Stimulated activated CD4-positive, alpha-beta T cell treated with anti-CD3 and anti-CD28 coated beads, Interleukin-12 subunit alpha, Interleukin-12 subunit beta, amount 100 ng/mL, for 4 hours (primary cell): ENCODE results near the gene MYO1D.
"Not testable (repeated sequence)": the region's sequence is repeated elsewhere in the genome, so short reads cannot be mapped to it uniquely, and the experiment has no call there.

ENCODE experiments used
- DNase-seq: peaks from one replicate; pipeline ENCODE4 v3.0.0-alpha.2; 2020

Gene MYO1D

DNA sequence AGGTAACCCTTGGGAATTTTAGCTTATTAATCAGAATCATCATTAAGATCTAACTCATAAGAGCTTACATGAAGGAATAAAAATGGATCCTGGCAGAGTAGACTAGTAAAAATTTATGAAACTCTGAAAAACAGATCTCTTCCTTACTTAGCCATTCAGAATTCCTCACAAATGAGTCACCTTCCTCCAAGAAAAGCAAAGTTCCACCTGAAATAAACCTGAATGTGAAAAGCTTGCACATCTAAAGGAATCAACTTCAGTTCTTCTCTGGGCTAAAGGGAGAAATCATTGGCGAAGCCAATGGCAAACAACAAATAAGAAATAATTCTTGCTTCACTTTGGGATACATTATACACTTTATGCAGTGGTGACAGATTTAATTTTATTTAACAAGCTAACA lies 22.7 kb downstream of the MYO1D start:
- DNase-seq, result no peak

DNA sequence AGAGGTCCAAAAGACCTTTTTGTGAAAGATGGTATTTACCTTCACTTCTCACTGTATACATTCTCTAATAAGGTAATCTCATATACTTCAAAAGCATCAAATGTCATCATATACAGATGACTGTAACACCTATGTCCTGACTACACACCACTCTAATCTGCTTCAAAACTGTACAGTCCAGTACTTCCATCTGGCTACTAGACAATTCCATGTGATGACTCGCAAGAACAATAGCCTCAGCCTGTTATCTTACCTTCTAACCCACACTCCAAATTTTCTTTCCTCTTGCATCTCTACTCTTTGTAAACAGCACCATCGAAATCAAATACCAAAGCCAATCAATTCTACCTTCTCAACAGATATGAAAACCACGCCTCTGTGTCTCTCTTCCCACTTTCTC lies 24.1 kb downstream of the MYO1D start:
- no peak for DNase-seq

DNA sequence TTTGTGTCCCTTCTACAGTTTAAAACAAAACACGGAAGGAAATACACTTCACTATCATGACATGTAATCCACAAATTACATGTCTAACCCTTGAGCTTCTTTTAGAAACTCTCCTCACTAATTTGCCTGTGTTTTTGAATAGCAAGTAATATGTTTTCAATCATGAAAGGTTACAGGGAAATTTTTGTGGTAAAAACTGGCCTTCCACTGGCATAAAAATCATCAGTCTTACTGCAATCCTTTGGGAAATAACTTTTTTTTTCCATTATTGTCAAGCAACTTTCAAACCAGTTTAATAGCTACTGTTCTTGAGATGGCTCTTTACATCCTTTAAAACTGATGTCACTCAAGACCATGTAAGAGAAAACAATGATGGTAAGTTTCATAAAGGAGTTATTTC lies 27.0 kb downstream of the MYO1D start:
- DNase-seq, result no peak

DNA sequence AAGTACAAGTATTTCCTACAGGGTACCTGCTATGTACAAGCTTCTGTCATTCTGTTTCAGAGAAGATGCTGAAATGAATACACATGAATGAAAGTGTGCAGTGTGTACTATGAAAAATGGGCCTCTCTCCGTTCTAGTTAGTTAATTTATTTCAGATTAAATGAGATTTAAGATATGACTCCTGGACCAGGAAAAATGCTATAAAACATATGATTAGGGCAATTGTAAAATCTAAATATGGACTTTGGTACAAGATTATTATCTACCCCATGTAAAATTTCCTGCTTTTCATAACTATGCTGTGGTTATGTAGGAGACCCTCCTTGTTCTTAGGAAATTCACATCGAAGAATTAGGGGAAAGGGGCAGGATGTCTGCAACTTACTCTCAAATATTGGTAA lies 28.9 kb downstream of the MYO1D start:
- DNase-seq, result no peak

DNA sequence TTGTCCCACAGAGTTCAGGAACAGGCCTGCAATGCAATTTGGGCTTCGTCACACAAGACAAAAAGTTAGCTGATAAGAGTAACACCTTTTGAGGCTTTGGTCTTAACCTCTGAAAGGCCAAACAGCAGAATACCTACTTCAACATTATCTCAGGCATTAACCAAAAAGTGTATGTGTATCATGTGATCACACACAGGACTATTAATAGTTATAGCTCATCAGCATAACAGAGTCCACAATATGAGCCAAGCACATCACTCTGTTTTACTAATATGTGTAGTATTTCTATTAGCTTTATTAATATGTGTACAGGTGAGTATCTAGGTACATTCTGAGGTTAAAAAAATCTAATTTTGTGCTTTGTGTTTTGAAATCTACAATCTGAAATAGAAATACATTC lies 30.8 kb downstream of the MYO1D start:
- DNase-seq, result no peak

DNA sequence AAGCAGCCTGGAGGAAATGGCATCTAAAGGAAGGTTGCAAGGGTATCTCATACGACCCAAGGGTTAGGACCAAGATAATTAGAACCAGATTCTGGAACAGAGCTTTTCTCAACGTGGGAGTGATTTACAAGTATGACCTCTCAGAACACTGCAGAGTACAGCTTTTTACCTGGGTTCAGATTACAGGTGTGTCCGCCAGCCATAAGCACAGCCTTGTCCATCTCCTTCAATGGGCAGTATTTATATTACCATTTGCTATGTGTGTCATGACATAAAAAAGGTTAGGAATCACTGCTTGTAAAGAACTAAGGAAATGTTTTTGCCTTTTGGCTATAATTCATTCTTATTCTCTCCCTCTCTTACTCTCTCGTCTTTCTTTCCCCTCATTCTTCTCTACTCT lies 36.7 kb downstream of the MYO1D start:
- no peak for DNase-seq

DNA sequence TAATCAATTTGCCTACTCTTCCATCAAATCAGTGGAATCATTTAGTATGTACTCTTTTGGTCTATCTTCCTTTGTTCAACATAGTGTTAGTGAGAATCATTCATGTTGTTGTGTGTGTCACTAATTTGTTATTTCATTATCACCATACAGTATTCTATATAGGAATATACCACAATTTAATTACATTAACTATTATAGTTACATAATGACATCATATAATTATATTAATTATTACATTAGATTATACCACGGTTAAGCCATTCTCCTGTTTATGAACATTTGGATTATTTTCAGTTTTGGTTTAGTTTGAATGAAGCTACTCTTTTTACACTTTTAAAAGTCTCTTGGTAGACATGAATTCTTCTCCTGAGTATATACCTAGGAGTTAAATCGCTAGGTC lies 40.4 kb downstream of the MYO1D start:
- no peak for DNase-seq

DNA sequence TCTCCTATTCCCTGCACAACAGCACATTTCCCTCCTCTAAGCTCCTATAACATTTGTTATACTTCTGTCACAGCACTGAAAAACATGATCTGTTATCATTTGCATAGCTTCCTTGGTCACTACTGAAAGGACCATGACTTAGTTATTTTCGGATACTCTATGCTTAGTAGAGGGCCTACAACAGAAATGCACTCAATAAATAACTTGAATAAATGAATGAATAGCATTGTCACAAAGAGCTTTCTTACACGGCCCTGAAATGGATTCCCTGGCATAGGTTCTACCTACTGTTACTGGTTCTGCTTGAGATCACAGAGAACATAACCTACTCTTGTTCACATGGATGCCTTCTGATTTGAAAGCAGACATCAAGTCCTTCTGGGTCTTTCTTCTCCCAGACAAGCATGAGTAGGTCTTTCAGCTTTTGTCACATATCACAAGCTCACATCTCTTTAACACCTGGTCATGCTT lies 41.6 kb downstream of the MYO1D start:
- DNase-seq, result no peak

DNA sequence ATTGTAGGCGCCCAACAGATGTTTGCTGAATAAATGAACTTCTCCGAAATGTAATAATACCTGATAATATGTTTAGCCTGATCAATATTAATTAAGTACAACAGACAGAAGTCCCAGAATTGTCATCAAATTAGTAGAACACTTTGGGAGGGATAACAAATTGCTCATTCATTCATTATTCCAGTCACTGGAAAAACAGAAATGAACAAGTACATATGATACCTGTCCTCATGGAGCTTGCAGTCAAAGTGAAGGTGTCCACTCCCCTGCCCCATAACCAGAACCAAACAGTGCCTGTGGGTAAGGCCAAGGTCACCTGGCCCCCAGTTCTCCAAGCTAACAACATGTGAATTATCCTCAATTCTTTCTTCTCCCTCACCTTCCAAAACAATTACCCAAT lies 42.8 kb downstream of the MYO1D start:
- no peak for DNase-seq

DNA sequence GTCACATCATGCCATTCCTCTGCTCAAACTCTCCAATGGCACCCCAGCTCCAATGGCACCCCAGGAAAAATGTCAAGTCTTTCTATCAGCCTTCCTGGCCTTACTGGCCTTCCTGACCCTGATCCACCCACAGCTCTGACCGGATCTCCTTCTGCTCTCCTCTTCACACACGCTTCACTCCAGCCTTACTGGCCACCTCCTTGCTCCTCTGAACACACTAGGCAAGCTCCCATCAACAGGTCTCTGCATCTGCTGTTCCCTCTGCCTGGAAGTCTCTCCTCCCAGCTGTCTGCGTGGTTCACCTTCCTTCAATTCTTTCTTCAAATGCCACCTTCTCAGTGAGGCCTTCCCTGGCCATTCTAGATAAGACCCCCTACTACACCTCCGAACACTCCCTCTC lies 43.4 kb downstream of the MYO1D start:
- no peak for DNase-seq

DNA sequence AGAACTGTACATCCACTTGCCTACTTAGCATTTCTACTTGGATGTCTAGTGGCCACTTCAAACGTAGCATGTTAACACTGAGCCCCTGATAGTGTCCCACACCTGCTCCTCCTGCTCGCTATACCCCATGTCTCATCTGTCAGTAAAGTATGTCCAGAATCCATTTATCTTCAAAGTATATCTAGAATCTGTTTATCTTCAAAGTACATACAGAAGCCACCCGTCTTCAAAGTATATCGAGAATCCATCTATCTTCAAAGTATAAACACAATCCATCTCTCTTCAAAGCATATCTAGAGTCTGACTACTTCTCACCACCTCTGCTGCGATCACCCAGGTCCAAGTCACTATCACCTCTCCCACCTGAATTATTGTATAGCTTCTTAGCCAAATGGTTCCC lies 43.8 kb downstream of the MYO1D start:
- no peak for DNase-seq

DNA sequence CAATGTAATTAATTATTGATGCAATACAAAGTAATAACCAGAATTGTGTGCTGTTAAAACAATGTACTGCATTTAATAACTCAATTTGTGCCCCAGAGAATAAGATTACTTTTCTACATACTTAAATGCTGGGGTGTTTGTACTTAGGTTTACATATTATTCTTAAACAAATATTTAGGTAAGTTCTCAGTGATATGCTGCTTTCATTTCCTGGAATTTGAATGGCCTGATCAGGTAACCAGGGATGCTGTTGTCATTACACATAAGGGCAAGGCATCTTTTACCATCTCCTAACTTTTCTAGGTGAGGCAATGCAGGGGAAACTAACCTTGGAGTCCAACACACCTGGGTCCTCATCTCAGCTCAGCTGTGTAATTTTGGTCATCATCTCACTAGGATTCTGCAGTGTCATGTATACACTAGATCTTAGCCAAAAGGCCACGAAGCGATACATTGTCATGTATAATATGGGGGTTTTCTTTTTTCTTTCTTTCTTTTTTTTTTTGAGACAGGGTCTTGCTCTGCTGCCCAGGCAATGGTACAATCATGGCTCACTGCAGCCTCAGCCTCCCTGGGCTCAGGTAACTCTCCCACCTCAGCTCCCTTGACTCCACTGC lies 45.2 kb downstream of the MYO1D start:
- no peak for DNase-seq

DNA sequence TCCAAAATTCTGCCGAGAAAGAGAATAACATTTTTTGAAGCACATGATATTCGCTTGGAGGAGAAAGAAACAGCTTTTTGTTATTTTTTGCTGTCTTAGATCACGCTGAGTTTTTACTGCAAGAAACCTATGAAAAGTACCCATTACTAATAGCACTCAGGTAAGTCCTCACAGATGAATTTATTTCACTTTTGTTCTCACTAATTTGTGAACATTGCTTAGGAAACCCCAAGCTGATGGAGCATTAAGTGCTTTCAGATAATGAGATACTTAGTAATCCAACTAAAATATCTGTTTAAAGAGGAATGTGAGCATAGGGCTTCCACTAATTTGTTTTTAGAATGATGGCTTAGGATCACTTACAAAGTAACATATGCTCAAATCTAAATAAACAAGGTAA lies 45.7 kb downstream of the MYO1D start:
- DNase-seq, result no peak

DNA sequence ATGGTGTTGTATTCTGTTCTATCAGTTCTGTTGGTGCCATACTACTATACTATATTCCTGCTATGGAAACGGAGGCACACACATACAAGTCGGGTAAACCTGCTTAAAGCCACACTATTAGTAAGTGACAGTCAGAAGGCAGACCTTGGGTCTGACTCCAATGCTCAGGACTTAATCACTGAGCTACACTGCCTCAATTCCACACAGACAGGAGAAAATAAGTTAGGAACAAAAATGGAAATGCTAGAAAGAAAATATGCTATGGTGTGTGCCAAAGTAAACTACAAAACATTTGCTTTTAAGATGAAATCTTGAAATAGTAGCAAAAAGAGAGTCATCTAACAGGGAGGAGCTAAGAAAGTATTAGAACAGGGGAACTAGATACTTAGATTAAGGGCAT lies 48.1 kb downstream of the MYO1D start:
- DNase-seq, result no peak

DNA sequence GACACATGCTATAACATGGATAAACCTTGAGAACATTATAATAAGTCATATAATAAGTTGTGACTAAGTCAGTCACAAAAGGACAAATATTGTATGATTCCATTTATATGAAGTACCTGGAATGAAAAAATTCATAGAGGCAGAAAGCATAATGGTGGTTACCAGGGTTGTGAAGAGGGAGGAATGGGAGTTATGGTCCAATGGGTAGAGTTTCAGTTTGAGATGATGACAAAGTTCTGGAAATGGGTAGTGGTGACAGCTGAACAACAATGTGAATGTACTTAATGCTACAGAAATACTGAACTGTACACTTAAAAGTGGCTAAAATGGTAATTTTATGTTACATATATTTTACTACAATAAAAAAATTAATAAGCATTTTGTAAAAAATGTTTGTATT lies 49.7 kb downstream of the MYO1D start:
- no peak for DNase-seq

DNA sequence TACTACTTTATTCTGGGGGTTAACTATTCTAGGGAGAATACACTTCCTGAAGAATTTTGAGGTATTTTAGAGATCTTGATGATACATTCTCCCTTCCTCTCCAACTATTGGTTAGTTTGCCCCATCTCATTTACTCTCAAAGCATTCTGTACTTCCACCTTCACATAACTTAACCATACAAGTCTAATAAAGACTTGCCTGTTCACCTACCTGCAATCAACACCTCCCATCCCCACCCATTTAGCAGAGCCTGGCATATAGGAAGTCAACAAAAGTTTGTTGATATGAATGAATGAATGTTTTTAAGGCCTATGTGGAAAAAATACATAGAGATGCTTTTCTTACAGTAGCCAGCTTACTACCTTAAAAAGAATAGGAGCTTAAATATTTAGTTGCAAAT lies 50.8 kb downstream of the MYO1D start:
- no peak for DNase-seq

DNA sequence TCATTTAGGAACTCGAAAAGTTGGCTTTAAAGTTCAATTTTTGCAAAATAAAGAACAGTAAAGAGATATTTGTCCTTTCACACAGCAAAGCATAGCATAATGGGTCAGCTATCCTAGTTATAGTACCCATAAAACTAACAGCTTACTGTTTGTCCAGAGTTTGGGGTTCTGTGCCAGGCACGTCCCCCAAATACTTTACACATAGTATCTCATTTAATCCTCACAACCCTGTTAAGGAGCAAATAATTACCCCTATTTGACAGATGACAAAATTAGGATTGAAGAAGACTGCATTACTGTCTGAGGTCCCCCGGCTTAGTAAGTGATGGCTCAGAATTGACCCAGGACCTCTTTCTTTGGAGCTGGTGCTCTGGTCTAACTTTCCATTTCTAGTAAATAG lies 52.6 kb downstream of the MYO1D start:
- DNase-seq, result no peak

DNA sequence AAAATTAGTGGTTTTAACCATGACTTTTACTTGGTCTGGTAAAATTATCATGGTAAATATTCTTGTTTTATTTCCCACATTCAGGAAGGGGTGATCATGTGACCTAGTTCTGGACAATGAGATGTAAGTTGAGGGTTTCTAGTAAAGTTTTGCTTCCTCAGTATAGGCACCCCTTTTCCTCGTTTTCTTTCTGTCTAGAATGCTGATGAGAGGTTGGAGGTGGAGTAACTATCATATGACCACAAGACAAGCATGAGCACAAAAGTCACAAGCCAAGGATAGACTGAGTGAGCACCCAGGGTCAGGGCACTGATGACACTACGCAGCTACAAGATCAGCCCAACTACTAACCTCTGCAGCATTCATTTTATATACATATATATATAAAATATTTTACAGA lies 53.9 kb downstream of the MYO1D start:
- DNase-seq, result no peak

DNA sequence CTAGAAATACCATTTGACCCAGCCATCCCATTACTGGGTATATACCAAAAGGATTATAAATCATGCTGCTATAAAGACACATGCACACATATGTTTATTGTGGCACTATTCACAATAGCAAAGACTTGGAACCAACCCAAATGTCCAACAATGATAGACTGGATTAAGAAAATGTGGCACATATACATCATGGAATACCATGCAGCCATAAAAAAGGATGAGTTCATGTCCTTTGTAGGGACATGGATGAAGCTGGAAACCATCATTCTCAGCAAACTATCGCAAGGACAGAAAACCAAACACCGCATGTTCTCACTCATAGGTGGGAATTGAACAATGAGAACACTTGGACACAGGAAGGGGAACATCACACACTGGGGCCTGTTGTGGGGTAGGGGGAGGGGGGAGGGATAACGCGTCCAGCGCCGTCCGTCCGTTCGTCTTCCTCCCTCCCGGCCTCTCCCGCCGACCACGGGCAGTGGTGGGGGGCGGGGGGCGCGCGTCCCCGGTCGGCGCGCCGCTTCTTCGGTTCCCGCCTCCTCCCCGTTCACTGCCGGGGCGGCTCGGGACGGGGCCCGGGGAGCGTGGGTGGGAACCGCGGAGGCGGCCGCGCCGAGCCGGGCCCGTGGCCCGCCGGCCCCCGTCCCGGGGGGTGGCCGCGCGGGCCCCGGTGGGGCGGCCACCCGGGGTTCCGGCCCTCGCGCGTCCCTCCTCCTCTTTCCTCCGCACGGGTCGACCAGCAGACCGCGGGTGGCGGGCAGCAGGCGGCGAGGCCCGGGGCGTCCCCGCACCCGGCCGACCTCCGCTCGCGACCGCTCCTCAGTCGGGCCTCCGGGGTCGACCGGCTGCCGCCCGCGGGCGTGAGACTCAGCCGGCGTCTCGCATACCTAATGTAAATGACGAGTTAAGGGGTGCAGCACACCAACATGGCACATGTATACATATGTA lies 54.7 kb downstream of the MYO1D start:
- DNase-seq, result not testable (repeated sequence)

DNA sequence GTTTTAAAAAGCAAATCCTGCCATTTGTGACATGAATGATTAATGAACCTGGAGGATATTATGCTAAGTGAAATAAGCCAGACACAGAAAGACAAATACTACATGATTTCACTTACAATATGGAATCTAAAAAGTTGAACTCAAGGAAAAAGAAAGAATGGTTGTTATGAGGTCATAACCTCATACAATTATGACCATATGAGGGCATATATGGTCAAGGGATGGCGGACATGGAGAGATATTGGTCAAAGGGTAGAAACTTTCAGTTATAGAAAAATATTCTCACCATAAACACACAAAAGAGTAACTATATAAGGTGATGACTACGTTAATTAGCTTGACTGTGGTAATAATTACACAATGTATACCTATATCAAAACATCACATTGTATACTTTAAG lies 56.5 kb downstream of the MYO1D start:
- no peak for DNase-seq

DNA sequence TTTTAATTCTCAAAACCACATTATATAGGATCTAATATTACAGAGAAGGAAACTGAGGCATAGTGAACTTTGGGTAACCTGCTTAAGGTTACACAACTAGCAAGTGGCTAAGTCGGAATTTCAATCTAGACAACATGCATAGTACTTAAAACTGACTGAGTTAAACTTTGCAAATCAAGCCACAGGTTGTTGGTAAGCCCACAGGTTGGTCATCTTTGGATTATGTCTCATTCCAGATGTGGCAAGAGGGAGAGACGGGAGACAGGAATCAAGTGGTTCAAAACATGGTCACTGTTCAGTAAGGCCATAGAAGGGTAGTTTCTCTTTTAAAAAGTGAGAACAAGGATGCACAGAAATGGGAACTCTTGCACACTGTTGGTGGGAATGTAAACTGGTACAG lies 57.1 kb downstream of the MYO1D start:
- DNase-seq, result no peak

DNA sequence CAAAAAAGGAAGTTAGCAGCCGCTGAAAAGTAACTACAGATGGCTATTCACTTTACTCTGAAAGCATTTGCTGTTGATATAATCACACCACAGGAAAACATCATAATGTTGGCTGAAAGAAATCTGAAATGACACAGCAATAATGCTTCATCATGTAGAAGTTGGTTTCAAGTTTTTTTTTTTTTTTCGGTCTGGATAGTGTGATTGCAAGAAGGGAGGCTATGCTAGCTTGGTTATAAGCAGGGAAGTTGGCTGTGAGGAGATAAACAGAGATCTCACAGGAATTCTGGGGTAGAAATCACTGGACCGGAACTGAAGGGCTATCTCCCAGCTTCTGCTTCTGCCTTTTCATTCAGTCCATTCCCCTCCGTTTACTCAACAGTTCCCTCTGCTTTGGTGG lies 57.9 kb downstream of the MYO1D start:
- no peak for DNase-seq

DNA sequence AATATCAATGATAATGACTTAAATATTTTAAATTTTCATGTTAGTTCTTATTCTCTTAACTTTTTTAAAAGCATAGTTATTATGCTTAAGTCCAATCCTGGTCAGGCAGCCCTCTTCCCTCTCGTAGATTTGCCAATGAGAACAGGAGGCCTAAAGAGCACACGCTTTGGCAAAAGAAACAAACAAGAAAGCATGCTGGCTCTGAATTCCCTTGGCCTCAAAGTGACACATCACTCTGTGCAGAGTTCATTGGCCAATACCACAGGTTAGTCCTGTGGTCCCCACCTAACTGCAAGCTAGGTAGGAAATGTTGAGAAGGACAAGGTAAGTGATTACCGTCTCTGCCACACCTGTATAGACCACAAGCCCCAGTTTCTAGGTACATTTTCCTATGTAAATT lies 61.5 kb downstream of the MYO1D start:
- no peak for DNase-seq

DNA sequence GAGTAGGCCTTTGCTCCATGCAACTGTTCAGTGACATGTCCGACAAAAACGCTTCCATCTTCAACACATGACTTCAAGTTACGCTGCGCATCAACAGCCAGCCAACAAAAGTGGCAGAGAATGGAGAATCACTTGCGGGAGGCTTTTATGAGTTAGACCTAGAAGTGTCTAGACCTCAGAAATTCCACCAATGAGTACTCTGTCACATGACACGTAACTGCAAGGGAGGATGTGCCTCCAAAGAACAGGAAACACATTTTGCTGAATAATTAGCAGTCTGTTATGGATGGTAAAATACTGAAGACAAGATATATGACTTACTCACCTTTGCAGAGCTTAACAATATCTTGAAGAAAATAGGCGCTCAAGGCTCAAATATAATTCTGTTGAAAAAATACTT lies 62.1 kb downstream of the MYO1D start:
- no peak for DNase-seq

DNA sequence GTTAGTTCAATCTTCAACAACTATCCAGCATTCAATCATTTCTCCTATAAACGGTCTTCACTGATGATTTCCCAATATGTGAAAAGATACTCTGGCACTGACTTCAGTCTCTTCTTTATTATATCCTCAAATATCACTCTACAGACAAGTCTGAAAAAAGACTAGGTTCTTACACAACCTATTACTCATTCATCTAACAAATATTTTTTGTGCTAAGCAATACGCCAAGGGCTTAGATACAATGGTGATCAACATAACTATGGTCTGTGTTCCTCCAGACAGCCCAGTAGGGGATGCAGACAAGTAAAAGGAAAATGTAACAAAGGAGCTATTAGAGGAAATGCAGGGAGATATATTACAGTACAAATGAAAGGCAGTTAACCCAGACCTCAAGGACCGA lies 63.9 kb downstream of the MYO1D start:
- no peak for DNase-seq
